Fibroblast of lung (primary cell): Measurements from ENCODE around the gene TMEM42.

Experiments
- CTCF ChIP-seq, 2 donors: IDR thresholded peaks in 1 of 2; conservative IDR thresholded peaks in 1 of 2; 1 replicate in 1 of 2; 2 replicates in 1 of 2; pipeline ENCODE4 v1.5.1; 2011 to 2012; ENCODE audit warnings: low read length in 2 of 2, control low read depth in 1 of 2, inconsistent platforms in 1 of 2, low read depth in 1 of 2, mild to moderate bottlenecking in 1 of 2
- EZH2 ChIP-seq: IDR thresholded peaks from 2 replicates; pipeline ENCODE4 v1.5.1; 2012; ENCODE audit warnings: low read length, control low read depth, mild to moderate bottlenecking; ENCODE audit errors: missing control alignments

GRCh38 chr3:44880284-44880683, 18.6 kb downstream of the TMEM42 start:
- no peak for TF ChIP-seq CTCF (conservative IDR thresholded peaks at IDR 0.05 in 1 of 2, IDR thresholded peaks at IDR 0.05 in 1 of 2; ENCODE audit: low read depth in 1 of 2, low read length in 2 of 2)
- TF ChIP-seq EZH2 = no peak
